HUDEP-2 (cell line): Measurements from ENCODE around the gene RBX1.
"Not testable (repeated sequence)": the region's sequence is repeated elsewhere in the genome, so short reads cannot be mapped to it uniquely, and the experiment has no call there.

ENCODE experiments used
- DNase-seq, 76 experiments: peaks; one replicate each; lab custom pipeline; 2025; ENCODE audit not compliant: unreplicated experiment in 76 of 76; lab: John Stamatoyannopoulos, UW

The RBX1 gene

DNA sequence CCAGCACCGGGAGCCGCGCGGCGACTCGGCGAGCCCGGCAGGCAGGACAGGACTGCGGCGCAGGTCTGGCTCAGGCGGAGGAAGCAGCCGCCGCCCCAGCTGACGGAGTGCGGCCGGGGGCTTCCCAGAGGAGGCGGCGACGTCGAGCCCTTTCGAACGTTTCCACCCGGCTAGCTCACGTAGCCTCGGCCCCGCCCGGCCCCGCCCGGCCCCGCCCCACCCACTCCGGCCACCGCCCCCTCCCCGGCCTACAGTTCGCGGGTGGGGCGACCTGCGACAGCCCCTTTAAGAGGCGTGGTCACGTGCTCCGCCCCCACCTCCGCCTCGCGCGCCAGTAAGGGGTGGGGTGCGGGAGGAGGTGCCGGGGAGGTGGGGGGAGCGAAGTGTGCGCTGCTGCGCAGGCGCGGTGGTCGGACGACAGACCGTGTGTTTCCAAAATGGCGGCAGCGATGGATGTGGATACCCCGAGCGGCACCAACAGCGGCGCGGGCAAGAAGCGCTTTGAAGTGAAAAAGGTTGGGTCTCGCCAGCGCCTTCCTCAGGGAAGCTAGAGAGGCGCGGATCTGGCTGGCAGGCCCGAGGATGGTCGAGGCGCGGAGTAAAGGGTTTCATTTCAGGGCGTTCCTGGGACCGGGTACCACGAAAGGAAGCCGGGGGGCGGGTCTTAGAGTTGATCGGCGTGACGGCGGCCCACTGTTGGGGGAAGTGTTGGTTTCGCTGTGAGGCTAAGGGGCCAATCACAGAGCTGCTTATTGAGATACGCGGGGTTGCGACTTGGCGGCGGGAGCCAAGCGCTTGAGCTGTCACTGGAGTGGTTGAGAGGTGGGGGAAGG is at the start of gene RBX1:
Gene RBX1, plus strand, starts transcription at position 417 of the 833 bp plus-strand sequence. Its CDS starts 21 bp downstream, at position 438.
- DNase-seq, result peak; percentile 83 to 99 (median 96)

DNA sequence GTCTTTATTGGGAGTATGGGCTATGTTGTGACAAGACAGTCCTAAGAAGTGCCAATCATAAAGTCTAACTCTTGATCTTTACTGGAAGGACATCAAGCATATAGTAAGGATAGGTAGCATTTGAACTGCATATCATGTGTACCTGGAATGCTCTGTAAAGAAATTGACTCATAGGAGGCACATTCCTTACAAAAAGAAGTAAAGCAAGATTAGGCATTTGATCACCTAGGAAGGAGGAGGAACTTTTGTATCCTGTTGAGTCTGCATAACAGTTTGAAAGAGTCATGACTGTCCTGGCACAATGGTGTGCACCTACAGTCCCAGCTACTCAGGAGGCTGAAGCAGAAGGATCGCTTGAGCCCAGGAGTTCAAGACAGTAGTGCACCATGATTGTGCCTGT is 47.1 kb upstream of the RBX1 start:
- DNase-seq, result no peak

DNA sequence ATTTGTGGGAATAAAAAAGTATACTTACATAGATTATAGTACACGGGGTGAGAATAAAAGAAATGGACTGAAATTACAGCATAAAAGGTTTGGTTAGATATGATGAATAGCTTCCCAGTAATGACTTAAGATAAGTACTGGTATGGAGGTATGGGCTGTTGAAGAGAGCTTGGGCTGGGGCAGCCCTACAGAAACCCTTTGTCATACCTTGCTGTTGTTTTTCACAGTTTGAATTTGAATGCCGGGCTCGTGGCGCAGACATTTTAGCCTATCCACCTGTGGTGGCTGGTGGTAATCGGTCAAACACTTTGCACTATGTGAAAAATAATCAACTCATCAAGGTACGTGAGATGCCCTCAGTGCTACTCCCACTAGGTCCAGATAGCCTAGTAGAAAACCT is 42.3 kb upstream of the RBX1 start:
- no peak for DNase-seq

DNA sequence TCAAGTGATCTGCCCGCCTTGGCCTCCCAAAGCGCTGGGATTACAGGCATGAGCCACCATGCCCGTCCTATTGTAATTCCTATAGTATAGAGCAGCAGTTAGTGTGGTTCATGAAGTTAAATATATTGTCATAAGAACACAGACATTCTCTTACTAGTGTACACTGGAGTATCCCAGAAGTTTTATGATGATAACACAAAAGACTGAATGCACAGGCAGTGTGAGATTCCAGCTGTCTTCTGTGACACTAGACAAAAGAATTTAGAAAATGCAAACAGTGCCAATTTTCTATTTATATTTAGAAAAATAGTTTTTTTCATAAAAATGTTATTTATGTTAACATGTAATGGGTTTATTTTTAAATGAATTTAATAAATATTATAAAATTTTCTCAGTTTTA is 39.4 kb upstream of the RBX1 start:
- no peak for DNase-seq

DNA sequence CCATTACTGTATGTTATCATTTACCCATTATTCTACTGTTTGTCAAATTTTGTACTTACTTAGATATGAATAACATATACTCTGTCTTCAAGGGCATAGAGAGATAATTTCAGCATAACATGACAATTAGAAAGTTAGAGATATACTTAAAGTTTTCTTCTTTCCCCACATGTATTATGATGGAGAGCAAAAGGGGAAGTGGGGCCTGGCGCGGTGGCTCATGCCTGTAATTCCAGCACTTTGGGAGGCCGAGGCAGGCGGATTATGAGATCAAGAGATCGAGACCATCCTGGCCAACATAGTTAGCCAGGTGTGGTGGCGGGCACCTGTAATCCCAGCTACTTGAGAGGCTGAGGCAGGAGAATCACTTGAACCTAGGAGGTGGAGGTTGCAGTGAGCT is 38.2 kb upstream of the RBX1 start:
- DNase-seq, result not testable (repeated sequence)

DNA sequence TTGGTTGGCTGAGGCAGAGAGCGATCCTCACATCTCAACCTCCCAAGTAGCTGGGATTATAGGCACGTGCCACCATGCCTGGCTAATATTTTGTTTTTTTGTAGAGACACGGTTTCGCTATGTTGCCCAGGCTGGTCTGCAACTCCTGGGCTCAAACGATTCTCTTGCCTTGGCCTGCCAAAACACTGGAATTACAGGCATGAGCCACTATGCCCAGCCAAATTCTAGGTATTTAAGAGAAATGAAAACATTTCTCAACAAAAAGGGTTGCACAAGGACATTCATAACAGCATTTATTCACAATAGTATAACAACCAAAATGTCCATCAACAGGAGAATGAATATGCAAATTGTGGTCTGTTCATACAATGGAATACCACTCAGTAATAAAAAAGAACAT is 31.7 kb upstream of the RBX1 start:
- no peak for DNase-seq

DNA sequence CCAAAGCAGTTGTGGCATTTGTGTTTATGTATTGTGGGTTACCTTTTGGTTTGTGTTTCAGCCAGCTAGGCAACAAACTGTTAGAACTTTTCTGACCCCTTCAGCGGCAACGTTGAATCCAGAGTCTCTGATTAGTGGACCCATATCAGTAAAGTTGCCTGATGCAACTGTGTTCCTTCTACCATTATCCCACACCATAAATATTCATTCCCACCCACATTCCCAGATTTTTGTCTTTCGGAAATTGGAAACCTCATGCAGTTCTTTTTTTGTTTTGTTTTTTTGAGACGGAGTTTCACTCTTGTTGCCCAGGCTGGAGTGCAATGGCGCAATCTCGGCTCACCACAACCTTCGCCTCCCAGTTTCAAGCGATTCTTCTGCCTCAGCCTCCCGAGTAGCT is 30.7 kb upstream of the RBX1 start:
- DNase-seq, result no peak

DNA sequence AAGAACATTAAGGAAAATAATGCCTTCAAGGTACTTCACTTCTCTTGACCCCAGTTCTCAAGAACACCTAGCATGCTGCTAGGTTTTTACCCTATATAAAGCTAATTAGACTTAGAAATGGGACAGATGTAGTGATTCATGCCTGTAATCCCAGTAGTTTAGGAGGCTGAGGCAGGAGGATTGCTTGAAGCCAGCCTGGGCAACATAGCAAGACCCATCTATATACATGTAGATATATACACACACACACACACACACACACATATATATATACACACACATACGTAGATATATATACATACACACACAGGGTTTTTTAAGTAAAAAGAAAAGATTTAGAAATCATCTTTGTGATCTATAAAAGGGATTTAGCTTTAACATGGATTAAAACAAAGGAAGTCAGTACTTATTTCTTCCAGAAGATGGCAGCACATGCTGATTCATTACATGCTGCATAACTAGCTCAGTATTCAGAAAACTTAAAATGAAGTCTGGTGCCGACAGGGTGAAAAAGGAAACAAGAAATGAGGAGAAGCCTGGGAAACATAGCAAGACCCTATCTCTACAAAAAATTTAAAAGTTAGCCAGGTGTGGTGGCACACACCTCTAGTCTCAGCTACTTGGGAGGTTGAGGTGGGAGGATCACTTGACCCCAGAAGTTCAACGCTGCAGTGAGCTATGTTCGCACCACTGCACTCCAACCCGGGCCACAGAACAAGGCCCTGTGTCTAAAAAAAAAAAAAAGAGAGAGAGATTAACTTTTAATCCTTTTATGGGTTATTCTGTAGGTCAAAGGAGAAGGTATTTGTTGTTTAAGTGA is 28.5 kb upstream of the RBX1 start:
- DNase-seq, result peak in 26 of 76 experiments; percentile 4 to 64 (median 32)

DNA sequence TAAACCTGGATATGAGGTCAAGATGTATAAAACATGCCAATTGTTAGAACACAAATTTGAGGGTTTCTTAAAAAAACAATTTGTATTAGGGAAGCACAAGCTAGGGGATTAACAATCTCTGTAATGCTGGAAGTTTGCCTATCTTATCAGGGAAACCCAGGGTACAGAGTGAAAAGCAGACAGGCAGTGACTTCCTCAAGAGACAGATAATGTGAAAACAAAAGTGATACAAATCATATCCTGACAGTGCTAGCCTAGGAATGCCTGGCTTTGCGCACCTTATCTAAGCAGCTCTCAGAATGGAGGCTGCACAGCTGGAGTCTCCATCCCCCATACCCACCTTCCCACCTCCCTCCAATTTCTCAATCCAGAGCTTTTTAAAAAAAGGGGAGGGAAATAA is 22.5 kb upstream of the RBX1 start:
- DNase-seq, result peak in 4 of 76 experiments; percentile 1 to 13 (median 4)

DNA sequence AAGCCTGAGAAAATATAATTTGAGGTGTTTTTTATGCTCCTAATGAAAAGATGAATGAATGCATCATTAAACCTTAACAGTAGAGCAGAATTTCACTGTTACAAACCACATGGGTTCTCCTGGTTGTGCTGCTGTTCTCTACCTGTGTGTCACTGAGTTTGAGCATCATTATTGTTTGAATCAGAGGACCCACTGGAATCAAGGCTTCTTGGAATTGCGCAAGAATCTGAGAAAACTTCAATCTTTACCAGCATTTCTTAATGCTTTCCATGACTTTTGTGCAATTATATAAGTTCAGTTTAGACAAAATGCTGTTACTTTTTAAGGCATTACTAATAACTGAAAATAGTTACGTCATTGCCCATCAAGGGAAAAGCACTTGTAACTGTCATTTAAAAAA is 18.8 kb upstream of the RBX1 start:
- DNase-seq, result no peak

DNA sequence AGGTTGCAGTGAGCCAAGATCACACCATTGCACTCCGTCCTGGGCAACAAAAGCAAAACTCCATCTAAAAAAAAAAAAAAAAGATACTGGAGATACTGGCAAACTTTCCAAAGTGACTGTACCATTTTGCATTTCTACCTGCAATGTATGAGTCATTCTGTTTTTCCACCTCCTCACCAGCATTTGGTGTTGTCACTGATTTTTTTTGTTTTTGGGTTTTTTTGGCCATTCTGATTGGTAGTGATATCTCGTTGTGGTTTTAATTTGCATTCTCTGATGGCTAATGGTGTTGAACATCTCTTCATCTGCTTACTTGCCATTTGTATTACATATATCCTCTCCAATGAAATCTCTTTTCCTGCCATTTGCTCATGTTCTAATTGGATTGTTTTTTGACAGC is 12.0 kb upstream of the RBX1 start:
- no peak for DNase-seq

DNA sequence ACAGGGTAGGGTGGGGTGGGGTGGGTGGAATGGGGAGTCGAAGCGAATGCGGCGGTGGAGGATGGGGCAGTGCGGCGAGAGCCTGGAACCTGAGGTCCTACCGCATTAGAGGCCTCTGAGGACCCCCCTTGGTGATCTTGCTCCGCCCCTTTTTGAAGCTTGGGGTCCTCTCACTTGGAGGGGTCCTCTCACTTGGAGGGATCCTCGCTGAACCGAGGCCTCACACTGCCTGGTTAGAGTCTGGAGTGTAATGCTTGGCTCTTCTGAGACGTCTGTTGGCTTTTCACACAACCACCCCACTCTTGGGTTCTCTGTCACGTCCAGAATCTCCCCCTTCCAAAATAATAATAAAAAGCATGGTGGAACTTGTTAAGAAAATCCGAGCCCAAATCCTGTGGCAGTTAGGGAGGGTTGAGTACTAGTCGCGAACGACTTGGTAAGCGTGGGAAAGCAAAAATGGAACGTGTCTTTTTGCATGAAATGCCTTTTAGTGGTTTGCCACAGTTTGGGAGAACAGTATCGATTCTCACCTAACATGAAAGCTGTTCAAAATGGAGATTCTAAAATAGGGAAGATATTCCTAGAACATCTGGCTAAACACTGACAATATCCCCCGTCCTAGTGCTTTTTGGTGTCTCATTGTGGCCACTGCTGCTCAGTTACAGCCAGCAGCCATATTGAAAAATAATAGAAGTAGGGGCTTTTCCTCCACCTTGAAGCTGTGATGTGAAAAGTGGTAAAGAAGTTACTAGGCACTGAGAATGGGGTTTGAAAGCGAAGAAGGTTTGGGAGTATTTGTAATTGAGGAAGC is 822 bp downstream of the RBX1 start:
- DNase-seq, result peak in 10 of 76 experiments; percentile 14 to 96 (median 34)

DNA sequence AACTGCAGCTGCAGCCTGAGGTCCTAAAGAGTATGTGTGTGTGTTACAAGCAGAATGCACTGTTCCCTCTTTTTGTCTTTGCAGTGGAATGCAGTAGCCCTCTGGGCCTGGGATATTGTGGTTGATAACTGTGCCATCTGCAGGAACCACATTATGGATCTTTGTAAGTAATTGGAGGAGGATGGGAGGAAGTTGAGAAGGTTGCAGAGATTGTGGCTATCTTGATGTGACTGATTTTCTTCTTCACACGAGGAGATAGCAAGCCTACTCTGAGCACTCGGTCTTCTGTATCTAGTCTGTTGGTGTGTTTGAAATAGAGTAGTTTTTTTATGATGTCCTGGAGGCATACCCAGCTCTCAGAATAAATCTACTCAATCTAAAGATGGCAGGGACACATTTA is 2.3 kb downstream of the RBX1 start:
- peak in 6 of 76 experiments; percentile 8 to 20 (median 11) for DNase-seq

DNA sequence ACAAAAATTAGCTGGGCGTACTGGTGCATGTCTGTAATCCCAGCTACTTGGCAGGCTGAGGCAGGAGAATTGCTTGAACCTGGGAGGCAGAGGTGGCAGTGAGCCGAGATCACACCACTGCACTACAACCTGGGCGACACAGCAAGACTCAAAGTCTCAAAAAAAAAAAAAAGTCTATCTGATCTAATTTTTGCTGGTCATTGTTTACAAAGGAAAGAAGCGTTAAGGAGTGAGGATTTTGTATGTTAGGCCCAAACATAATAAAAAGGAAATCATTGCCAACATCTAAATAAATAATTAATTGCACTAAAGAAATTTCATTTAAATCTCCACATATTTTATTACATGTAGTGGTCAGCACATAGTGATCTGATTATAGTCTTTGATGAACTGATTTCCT is 2.9 kb downstream of the RBX1 start:
- no peak for DNase-seq

DNA sequence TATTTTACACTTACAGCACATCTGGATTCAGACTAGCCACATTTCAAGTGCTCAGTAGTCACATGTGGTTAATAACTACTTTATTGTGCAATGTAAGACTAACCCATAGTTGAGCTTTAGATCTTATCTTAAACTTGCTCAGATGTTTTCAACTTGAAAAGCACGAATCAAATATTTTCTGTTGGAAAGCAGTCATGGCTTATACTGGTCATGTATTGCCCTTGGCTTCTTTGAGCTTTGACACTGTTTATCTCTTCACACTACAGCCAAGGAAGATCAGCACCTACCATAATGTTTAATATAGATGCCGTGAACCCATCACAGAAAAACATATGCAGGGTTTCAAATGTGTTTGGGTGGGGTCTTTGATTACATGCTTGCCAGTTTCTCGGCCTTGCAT is 4.4 kb downstream of the RBX1 start:
- peak in 60 of 76 experiments; percentile 9 to 93 (median 61) for DNase-seq

DNA sequence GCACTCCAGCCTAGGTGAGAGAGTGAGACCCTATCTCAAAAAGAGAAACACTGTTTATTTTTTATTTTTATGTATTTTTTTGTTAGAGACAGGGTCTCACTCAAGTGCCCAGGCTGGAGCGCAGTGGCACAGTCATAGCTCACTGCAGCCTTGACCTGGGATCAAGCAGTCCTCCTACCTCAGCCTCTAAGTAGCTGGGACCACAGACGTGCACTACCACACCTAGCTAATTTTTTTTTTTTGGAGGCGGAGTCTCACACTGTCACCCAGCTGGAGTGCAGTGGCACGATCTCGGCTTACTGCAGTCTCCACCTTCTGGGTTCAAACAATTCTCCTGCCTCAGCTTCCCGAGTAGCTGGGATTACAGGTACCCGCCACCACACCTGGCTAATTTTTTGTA is 6.4 kb downstream of the RBX1 start:
- DNase-seq, result no peak

DNA sequence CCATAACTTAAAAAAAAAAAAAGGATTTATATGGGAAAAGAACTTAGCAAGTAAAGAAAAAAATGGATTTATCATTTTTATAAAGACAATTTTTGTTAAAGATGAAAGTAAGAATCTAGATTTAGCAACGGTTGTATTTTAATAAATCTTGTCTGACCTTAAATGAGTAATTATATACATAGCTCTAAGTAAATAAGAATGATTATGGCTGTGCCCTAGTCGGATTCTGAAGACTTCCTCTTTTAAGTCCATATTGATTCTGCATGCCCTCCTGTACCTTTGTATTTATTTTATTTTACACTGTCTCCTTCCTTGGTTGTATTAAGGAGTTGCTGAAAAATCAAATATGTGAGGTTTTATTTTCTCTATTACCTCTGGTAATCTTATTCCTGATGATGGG is 7.1 kb downstream of the RBX1 start:
- no peak for DNase-seq

DNA sequence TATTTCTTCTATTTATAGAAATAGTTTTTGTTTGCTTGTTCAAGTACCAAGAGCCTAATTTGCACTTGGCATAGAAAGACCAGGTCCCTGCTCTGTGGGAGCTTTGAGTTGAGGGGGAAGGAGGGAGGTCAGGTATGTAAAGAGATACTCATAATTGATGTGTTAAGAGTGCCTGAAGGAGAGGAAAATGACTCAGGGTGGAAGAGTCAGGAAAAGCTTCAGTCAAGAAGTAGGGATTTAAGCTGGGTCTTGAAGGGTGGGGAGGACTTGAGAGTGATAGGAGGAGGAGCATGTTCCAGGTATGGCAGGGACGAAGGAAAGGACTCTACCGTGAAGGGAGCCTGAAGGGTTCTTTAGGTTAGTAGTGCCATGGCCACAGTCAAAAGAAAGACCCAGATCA is 9.0 kb downstream of the RBX1 start:
- no peak for DNase-seq

DNA sequence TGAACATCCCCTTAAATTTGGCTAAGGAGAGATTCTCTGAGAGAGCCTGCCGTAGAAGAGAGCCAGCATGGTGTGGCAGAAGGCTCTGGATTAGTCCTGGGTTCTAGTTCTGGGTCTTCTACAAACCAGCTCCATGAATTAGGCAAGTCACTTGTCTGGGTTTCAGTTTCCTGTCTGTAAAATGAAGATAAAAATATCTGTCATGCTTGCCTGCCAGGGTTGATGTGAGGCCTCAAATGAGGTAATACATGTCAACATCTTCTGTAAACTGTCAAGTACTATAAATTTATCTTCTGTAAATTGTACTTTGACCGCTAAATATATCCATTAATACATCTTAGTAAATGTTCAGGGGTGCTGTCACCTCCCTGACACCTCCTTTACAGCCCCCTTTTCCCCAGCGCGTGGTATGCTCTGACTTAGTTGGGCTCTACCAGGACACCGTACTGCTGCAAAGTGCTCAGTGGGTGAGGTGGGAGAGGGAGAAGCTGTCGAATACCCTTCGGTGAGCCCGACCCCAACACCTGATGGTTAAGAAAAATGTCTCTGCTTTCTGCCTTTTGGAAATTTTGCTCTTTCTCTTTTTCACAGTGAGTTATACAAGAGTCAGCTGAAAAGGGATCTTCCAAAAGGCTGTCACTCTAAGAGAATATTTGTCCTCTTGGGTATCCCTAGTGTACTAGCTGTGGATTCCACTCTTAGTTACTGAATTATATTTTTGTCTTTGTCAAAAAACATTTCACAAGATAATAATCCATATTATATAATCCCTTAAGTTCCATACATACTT is 15.0 kb downstream of the RBX1 start:
- DNase-seq, result peak in 25 of 76 experiments; percentile 6 to 68 (median 29)

DNA sequence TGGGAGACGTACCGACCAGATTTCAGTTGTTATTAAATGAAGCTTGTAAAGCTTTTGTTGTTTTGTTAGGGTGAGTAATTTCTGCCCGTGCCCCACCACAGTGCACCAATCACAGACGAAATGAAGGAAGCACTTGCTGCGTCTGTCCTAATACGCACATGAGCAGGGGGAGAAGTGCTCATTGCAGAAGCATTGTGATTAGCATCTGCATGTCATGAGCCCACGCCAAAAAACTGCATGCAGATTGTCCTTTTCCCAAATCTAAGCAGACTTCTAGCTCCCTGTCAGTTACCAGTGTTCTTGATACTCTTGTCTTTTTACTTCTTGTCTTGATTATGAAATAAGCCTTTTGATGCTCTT is 15.5 kb downstream of the RBX1 start:
- peak in 26 of 76 experiments; percentile 4 to 56 (median 16) for DNase-seq
